Measurements from ENCODE around the gene SUGCT. TPM values are rescaled to one million over a fixed set of nuclear protein-coding genes. Genes with fewer than 3 reads are reported as not detected.
"Not testable (repeated sequence)": the region's sequence is repeated elsewhere in the genome, so short reads cannot be mapped to it uniquely, and the experiment has no call there.

The SUGCT gene
- total and polyA plus RNA-seq, 12 donors: 8.4 to 96.4 (median 25.5) TPM

- intact Hi-C loops (cut with DNase I): no loop called here
These were observed 1.0 kb upstream of the SUGCT start for GRCh38 chr7:40133561-40134427.

GRCh38 chr7:40135317-40135610 lies 459 bp downstream of the SUGCT start:
- Histone ChIP-seq H3K27ac (peak overlapping the region in 4 of 5 donors; percentile 68 to 93 (median 90)), H3K9me3 (replicated peaks in 1 of 3) (no peaks in the 10 kb centered on the region), H3K4me3 (peak overlapping the region in 3 of 4 donors; percentile 2 to 97 (median 77)), H3K36me3 (replicated peaks in 1 of 2) (no peaks in the 10 kb centered on the region), H3K4me1 (replicated peaks in 1 of 2) (peaks cover 18 to 20% of the 10 kb centered on the region in 2 donors), H3K27me3 (no peaks in the 10 kb centered on the region)
- intact Hi-C loops (cut with DNase I): no loop called here
- DNase-seq: no peak
- 2 to 21% (median 4%) methylated on average over 2 to 17 of the region's 17 CpGs for WGBS, 4 donors
- TF ChIP-seq POLR2A (IDR thresholded peaks at IDR 0.05) (no peak), CTCF (IDR thresholded peaks at IDR 0.05) (no peak)

More at GRCh38 chr7:40133561-40134427, 1.0 kb upstream of the SUGCT start:
- DNase-seq: peak in 1 of 7 donors; percentile 26
- no peaks in the 10 kb centered on the region for H3K36me3 ChIP-seq (replicated peaks in 1 of 2)
- H3K4me1 ChIP-seq (replicated peaks in 1 of 2): peaks cover 18 to 25% of the 10 kb centered on the region in 2 donors
- peak overlapping the region; percentile 13 to 97 (median 48) for H3K4me3 ChIP-seq
- H3K27me3 ChIP-seq: no peaks in the 10 kb centered on the region
- TF ChIP-seq POLR2A (IDR thresholded peaks at IDR 0.05) (no peak), CTCF (IDR thresholded peaks at IDR 0.05) (peak in 1 of 6 experiments; percentile 6)
- 1 to 2% (median 1%) methylated on average over 17 to 36 of the region's 36 CpGs for WGBS, 4 donors
- H3K9me3 ChIP-seq (replicated peaks in 1 of 3): no peaks in the 10 kb centered on the region
- peak overlapping the region; percentile 42 to 93 (median 89) for H3K27ac ChIP-seq

- 96 to 99% (median 97%) methylated on average over 2 of the region's 2 CpGs for WGBS, 4 donors
- intact Hi-C loops (cut with DNase I): no loop called here
- no peak for DNase-seq
- H3K36me3 ChIP-seq (replicated peaks in 1 of 2): no peaks in the 10 kb centered on the region
- H3K9me3 ChIP-seq (replicated peaks in 1 of 3): no peaks in the 10 kb centered on the region
- no peak overlapping the region for H3K27ac ChIP-seq
- peaks cover 9 to 10% of the 10 kb centered on the region in 2 donors for H3K4me1 ChIP-seq (replicated peaks in 1 of 2)
- no peak overlapping the region for H3K4me3 ChIP-seq
- TF ChIP-seq CTCF (IDR thresholded peaks at IDR 0.05): no peak
- no peak for TF ChIP-seq POLR2A (IDR thresholded peaks at IDR 0.05)
- H3K27me3 ChIP-seq: no peaks in the 10 kb centered on the region
These were observed 2.8 kb downstream of the SUGCT start for GRCh38 chr7:40137563-40137962.

DNA sequence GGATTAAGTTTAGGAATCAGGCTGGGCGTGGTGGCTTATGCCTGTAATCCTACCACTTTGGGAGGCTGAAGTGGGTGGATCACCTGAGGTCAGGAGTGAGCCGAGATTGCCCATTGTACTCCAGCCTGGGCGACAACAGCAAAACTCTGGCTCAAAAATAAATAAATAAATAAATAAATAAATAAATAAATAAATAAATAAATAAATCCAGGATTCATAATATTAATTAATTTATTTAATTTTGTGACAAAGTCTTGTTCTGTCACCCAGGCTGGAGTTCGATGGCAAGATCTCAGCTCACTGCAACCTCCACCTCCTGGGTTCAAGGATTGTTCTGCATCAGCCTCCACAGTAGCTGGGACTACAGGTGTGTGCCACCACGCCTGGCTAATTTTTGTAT lies 4.2 kb downstream of the SUGCT start:
- no peaks in the 10 kb centered on the region for H3K4me1 ChIP-seq (replicated peaks in 1 of 2)
- intact Hi-C loops (cut with DNase I): no loop called here
- no peaks in the 10 kb centered on the region for H3K36me3 ChIP-seq (replicated peaks in 1 of 2)
- H3K27me3 ChIP-seq: no peaks in the 10 kb centered on the region
- H3K27ac ChIP-seq: no peak overlapping the region
- no peak for TF ChIP-seq POLR2A (IDR thresholded peaks at IDR 0.05)
- TF ChIP-seq CTCF (IDR thresholded peaks at IDR 0.05): no peak
- H3K9me3 ChIP-seq (replicated peaks in 1 of 3): no peaks in the 10 kb centered on the region
- H3K4me3 ChIP-seq: no peak overlapping the region
- no peak for DNase-seq
- 90 to 94% (median 92%) methylated on average over 5 of the region's 5 CpGs for WGBS, 4 donors

DNA sequence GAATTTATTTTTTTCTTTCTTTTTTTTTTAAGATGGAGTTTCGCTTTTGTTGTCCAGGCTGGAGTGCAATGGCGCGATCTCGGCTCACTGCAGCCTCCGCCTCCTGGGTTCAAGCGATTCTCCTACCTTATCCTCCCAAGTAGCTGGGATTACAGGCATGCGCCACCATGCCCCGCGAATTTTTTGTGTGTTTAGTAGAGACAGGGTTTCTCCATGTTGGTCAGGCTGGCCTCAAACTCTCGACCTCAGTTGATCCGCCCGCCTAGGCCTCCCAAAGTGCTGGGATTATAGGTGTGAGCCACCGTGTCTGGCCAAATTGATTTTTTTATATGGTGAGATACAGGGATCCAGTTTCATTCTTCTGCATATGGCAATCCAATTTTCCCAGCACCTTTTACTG lies 5.1 kb downstream of the SUGCT start:
- H3K36me3 ChIP-seq (replicated peaks in 1 of 2); H3K27me3 ChIP-seq; H3K9me3 ChIP-seq (replicated peaks in 1 of 3); H3K27ac ChIP-seq; H3K4me1 ChIP-seq (replicated peaks in 1 of 2); DNase-seq; intact Hi-C loops (cut with DNase I); H3K4me3 ChIP-seq: not testable (repeated sequence)
- 92 to 98% (median 97%) methylated on average over 13 of the region's 13 CpGs for WGBS, 4 donors

- H3K27ac ChIP-seq; DNase-seq; H3K36me3 ChIP-seq (replicated peaks in 1 of 2); H3K4me1 ChIP-seq (replicated peaks in 1 of 2); H3K9me3 ChIP-seq (replicated peaks in 1 of 3); H3K27me3 ChIP-seq; intact Hi-C loops (cut with DNase I); H3K4me3 ChIP-seq: not testable (repeated sequence)
- WGBS, 4 donors: 90 to 96% (median 93%) methylated on average over 5 of the region's 5 CpGs
These were observed 7.1 kb downstream of the SUGCT start for GRCh38 chr7:40141916-40142315.

- WGBS, 4 donors: 82 to 86% (median 84%) methylated on average over 3 of the region's 3 CpGs
- H3K4me3 ChIP-seq; H3K36me3 ChIP-seq (replicated peaks in 1 of 2); DNase-seq; H3K27ac ChIP-seq; H3K4me1 ChIP-seq (replicated peaks in 1 of 2); H3K9me3 ChIP-seq (replicated peaks in 1 of 3); H3K27me3 ChIP-seq; intact Hi-C loops (cut with DNase I): not testable (repeated sequence)
These were observed 10.9 kb downstream of the SUGCT start for GRCh38 chr7:40145596-40146130.
